ENCODE data around the gene NSG1. TPM values are rescaled to one million over a fixed set of nuclear protein-coding genes. Genes with fewer than 3 reads are reported as not detected.
"Not testable (repeated sequence)": the region's sequence is repeated elsewhere in the genome, so short reads cannot be mapped to it uniquely, and the experiment has no call there.

Gene NSG1
- total RNA-seq, 2 donors from 2014 or later, result 17.1 to 88.8 TPM

DNA sequence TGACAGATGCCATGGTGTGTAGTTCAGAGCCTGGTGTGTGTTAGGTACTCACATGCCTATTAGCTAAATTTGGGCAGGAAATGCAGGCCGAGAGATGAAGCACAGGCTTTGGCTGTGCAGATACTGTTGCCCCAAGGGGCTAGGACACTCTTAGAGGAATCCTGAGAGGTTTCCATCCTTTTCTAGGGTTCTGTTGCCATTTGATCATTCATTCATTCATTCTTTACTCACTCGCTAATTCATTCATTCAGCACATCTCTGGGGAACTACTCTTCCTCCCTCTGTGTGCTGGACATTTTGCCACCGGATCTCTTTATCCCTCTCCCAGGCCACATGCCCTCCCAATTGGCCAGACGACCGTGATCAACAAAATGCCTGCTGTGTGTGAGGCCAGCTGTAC, 43.9 kb upstream of the NSG1 start:
- 78% methylated on average over 5 of the region's 5 CpGs for WGBS
- Histone ChIP-seq H3K4me1 (replicated peaks) (no peaks in the 10 kb centered on the region), H3K9me3 (no peaks in the 10 kb centered on the region), H3K27ac (no peak overlapping the region), H3K36me3 (no peaks in the 10 kb centered on the region), H3K4me3 (no peak overlapping the region), H3K27me3 (replicated peaks; ENCODE audit: insufficient read depth) (no peaks in the 10 kb centered on the region)
- intact Hi-C loops (cut with DNase I), result no loop called here
- no peak for TF ChIP-seq POLR2AphosphoS5 (IDR thresholded peaks at IDR 0.05)
- DNase-seq (ENCODE audit: low spot score), result no peak

DNA sequence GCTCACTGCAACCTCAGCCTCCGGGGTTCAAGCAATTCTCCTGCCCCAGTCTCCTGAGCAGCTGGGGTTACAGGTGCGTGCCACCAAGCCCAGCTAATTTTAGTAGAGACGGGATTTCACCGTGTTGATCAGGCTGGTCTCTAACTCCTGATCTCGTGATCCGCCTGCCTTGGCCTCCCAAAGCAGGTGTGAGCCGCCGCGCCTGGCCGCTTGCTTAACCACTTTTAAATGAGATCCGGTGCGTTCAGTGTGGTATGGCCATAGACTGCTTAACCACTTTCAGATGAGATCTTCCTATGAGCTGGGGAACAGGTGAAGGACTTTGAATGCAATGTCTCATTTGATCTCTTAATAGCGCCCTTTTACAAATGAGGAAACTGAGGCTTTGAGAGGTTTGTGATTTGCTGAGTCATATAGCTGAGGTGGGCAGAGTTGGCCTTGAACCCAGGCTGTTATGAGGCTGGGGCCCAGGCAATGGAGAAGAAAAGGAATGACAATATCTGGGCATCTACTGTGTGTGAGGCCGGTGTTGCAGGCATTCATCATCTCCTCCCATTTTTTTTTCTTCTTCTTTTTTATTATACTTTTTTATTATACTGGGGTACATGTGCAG, 41.9 kb upstream of the NSG1 start:
- intact Hi-C loops (cut with DNase I), result no loop called here
- H3K9me3 ChIP-seq, result no peaks in the 10 kb centered on the region
- H3K36me3 ChIP-seq, result no peaks in the 10 kb centered on the region
- no peak overlapping the region for H3K27ac ChIP-seq
- H3K4me1 ChIP-seq (replicated peaks), result no peaks in the 10 kb centered on the region
- no peak overlapping the region for H3K4me3 ChIP-seq
- 91% methylated on average over 14 of the region's 14 CpGs for whole genome bisulfite sequencing
- no peaks in the 10 kb centered on the region for H3K27me3 ChIP-seq (replicated peaks; ENCODE audit: insufficient read depth)
- TF ChIP-seq POLR2A (IDR thresholded peaks at IDR 0.05) (no peak), POLR2AphosphoS5 (IDR thresholded peaks at IDR 0.05) (no peak), CTCF (IDR thresholded peaks at IDR 0.05) (no peak)
- no peak for DNase-seq (ENCODE audit: low spot score)

GRCh38 chr4:4347585-4347984, 39.3 kb upstream of the NSG1 start:
- Histone ChIP-seq H3K36me3 (no peaks in the 10 kb centered on the region), H3K9me3 (no peaks in the 10 kb centered on the region), H3K4me1 (replicated peaks) (no peaks in the 10 kb centered on the region), H3K27me3 (replicated peaks; ENCODE audit: insufficient read depth) (no peaks in the 10 kb centered on the region), H3K4me3 (no peak overlapping the region), H3K27ac (no peak overlapping the region)
- no peak for TF ChIP-seq POLR2A (IDR thresholded peaks at IDR 0.05)
- no peak for TF ChIP-seq CTCF (IDR thresholded peaks at IDR 0.05)
- TF ChIP-seq POLR2AphosphoS5 (IDR thresholded peaks at IDR 0.05), result no peak
- no peak for DNase-seq (ENCODE audit: low spot score)
- 30% methylated on average over 1 of the region's 1 CpG for WGBS
- intact Hi-C loops (cut with DNase I), result no loop called here

DNA sequence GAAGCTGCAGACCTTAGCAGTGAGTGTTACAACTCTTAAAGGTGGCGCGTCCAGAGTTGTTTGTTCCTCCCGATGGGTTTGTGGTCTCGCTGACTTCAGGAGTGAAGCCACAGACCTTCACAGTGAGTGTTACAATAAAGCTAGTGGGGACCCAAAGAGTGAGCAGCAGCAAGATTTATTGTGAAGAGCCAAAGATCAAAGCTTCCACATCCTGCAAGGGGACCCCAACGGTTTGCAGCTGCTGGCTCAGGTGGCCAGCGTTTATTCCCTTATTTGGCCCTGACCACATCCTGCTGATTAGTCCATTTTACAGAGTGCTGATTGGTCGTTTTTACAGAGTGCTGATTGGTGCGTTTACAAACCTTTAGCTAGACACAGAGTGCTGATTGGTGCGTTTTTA, 38.3 kb upstream of the NSG1 start:
- 74% methylated on average over 9 of the region's 9 CpGs for WGBS
- H3K4me3 ChIP-seq; H3K4me1 ChIP-seq (replicated peaks); DNase-seq (ENCODE audit: low spot score); H3K9me3 ChIP-seq; H3K36me3 ChIP-seq; H3K27ac ChIP-seq; intact Hi-C loops (cut with DNase I); H3K27me3 ChIP-seq (replicated peaks; ENCODE audit: insufficient read depth): not testable (repeated sequence)

- intact Hi-C loops (cut with DNase I), result no loop called here
- no peak for DNase-seq (ENCODE audit: low spot score)
- H3K4me1 ChIP-seq (replicated peaks), result no peaks in the 10 kb centered on the region
- H3K4me3 ChIP-seq, result no peak overlapping the region
- TF ChIP-seq CTCF (IDR thresholded peaks at IDR 0.05) (no peak), POLR2AphosphoS5 (IDR thresholded peaks at IDR 0.05) (no peak), POLR2A (IDR thresholded peaks at IDR 0.05) (no peak)
- no peaks in the 10 kb centered on the region for H3K27me3 ChIP-seq (replicated peaks; ENCODE audit: insufficient read depth)
- no peaks in the 10 kb centered on the region for H3K9me3 ChIP-seq
- no peaks in the 10 kb centered on the region for H3K36me3 ChIP-seq
- 60% methylated on average over 3 of the region's 3 CpGs for WGBS
- no peak overlapping the region for H3K27ac ChIP-seq
Observed at GRCh38 chr4:4349867-4350266, 37.0 kb upstream of the NSG1 start.

GRCh38 chr4:4350909-4351308, 36.0 kb upstream of the NSG1 start:
- Histone ChIP-seq H3K36me3 (no peaks in the 10 kb centered on the region), H3K27ac (no peak overlapping the region), H3K27me3 (replicated peaks; ENCODE audit: insufficient read depth) (no peaks in the 10 kb centered on the region), H3K4me1 (replicated peaks) (no peaks in the 10 kb centered on the region), H3K4me3 (no peak overlapping the region), H3K9me3 (no peaks in the 10 kb centered on the region)
- DNase-seq (ENCODE audit: low spot score), result no peak
- TF ChIP-seq POLR2A (IDR thresholded peaks at IDR 0.05), result no peak
- no peak for TF ChIP-seq POLR2AphosphoS5 (IDR thresholded peaks at IDR 0.05)
- TF ChIP-seq CTCF (IDR thresholded peaks at IDR 0.05), result no peak
- intact Hi-C loops (cut with DNase I), result no loop called here
- WGBS, result 58% methylated on average over 4 of the region's 4 CpGs
